ENCODE data around the gene ZC3H13.

Gene ZC3H13

DNA sequence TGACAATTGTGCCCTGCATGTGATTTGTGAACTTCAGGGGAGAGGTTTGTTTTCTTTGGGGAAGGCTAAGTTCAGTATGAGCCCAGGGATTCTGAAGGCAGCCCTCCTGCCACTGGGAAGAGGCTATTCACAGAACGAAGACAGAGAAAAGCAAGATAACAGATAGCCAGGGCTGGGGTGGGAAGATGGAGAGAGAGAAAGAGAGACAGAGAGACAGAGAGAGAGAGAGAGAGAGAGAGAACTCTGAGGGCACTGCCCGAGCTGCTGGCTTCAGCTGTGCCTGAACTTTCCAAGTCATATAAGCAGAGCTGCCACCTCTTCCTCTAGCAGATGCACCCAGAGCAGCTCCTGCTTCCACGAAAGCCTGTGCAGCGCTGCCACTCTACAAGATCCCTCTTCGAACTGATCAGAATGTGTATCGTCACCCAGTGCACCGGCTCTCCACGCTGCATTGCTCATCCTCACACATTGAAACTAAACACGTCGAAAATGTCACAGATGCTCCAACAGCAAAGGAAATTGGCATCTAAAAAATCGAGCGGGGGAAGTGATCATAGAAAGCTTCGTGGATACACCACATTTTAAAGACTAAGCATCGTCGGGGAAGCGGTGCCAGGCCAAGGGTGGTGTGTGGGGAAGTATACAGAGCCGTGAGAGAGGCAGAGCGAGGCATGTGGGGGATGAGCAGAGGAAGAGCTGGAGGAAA, 119.2 kb downstream of the ZC3H13 start:
- no peaks in the 10 kb centered on the region for H3K9me2 ChIP-seq (replicated peaks; ENCODE audit: low read depth, low read length)
- H4K20me1 ChIP-seq (ENCODE audit: insufficient read depth, low read length, poor library complexity, severe bottlenecking), result no peaks in the 10 kb centered on the region
- no peaks in the 10 kb centered on the region for H3K27me3 ChIP-seq (ENCODE audit: insufficient read depth, low read length, poor library complexity, severe bottlenecking)
- no peak for TF ChIP-seq EZH2phosphoT487 (IDR thresholded peaks at IDR 0.05; ENCODE audit: borderline replicate concordance)
- no peak for TF ChIP-seq CTCF (conservative IDR thresholded peaks at IDR 0.05; ENCODE audit: low read length)
- no peak overlapping the region for H3K4me3 ChIP-seq (ENCODE audit: low read length, poor library complexity, severe bottlenecking)
- H3K4me1 ChIP-seq (ENCODE audit: insufficient read depth, low read length, poor library complexity, severe bottlenecking), result peaks cover 2% of the 10 kb centered on the region
- no peak overlapping the region for H3K9ac ChIP-seq (ENCODE audit: low read depth, low read length, poor library complexity, severe bottlenecking)
- H3K79me2 ChIP-seq (ENCODE audit: insufficient read depth, low read length), result no peaks in the 10 kb centered on the region
- no peak overlapping the region for H3K4me2 ChIP-seq (ENCODE audit: low read depth, low read length, poor library complexity, severe bottlenecking)
- H3K36me3 ChIP-seq (ENCODE audit: insufficient read depth, low read length), result no peaks in the 10 kb centered on the region
- no peaks in the 10 kb centered on the region for H3K9me3 ChIP-seq (ENCODE audit: insufficient read depth, low read depth, low read length)
- H3F3A ChIP-seq (ENCODE audit: low read depth), result no peaks in the 10 kb centered on the region
- no peak overlapping the region for H2AFZ ChIP-seq (ENCODE audit: low read length)

- peaks cover 2% of the 10 kb centered on the region for H3K4me1 ChIP-seq (ENCODE audit: insufficient read depth, low read length, poor library complexity, severe bottlenecking)
- H3K4me3 ChIP-seq (ENCODE audit: low read length, poor library complexity, severe bottlenecking), result no peak overlapping the region
- H3K79me2 ChIP-seq (ENCODE audit: insufficient read depth, low read length), result no peaks in the 10 kb centered on the region
- H3K9me2 ChIP-seq (replicated peaks; ENCODE audit: low read depth, low read length), result no peaks in the 10 kb centered on the region
- H4K20me1 ChIP-seq (ENCODE audit: insufficient read depth, low read length, poor library complexity, severe bottlenecking), result no peaks in the 10 kb centered on the region
- no peaks in the 10 kb centered on the region for H3K36me3 ChIP-seq (ENCODE audit: insufficient read depth, low read length)
- H2AFZ ChIP-seq (ENCODE audit: low read length), result no peak overlapping the region
- TF ChIP-seq CTCF (conservative IDR thresholded peaks at IDR 0.05; ENCODE audit: low read length) (no peak), EZH2phosphoT487 (IDR thresholded peaks at IDR 0.05; ENCODE audit: borderline replicate concordance) (no peak)
- no peaks in the 10 kb centered on the region for H3K27me3 ChIP-seq (ENCODE audit: insufficient read depth, low read length, poor library complexity, severe bottlenecking)
- H3K4me2 ChIP-seq (ENCODE audit: low read depth, low read length, poor library complexity, severe bottlenecking), result no peak overlapping the region
- no peak overlapping the region for H3K9ac ChIP-seq (ENCODE audit: low read depth, low read length, poor library complexity, severe bottlenecking)
- H3K9me3 ChIP-seq (ENCODE audit: insufficient read depth, low read depth, low read length), result no peaks in the 10 kb centered on the region
- no peaks in the 10 kb centered on the region for H3F3A ChIP-seq (ENCODE audit: low read depth)
These were observed 119.9 kb downstream of the ZC3H13 start for GRCh38 chr13:45932676-45933075.

GRCh38 chr13:45932172-45932571, 120.4 kb downstream of the ZC3H13 start:
- Histone ChIP-seq H3K79me2 (ENCODE audit: insufficient read depth, low read length) (no peaks in the 10 kb centered on the region), H4K20me1 (ENCODE audit: insufficient read depth, low read length, poor library complexity, severe bottlenecking) (no peaks in the 10 kb centered on the region)
- TF ChIP-seq EZH2phosphoT487 (IDR thresholded peaks at IDR 0.05; ENCODE audit: borderline replicate concordance) (no peak), CTCF (conservative IDR thresholded peaks at IDR 0.05; ENCODE audit: low read length) (no peak)

More at GRCh38 chr13:45932172-45932571, 120.4 kb downstream of the ZC3H13 start:
- no peak overlapping the region for H3K9ac ChIP-seq (ENCODE audit: low read depth, low read length, poor library complexity, severe bottlenecking)
- no peaks in the 10 kb centered on the region for H3K9me2 ChIP-seq (replicated peaks; ENCODE audit: low read depth, low read length)
- H3F3A ChIP-seq (ENCODE audit: low read depth), result no peaks in the 10 kb centered on the region
- H3K36me3 ChIP-seq (ENCODE audit: insufficient read depth, low read length), result no peaks in the 10 kb centered on the region
- no peak overlapping the region for H3K4me3 ChIP-seq (ENCODE audit: low read length, poor library complexity, severe bottlenecking)
- no peaks in the 10 kb centered on the region for H3K27me3 ChIP-seq (ENCODE audit: insufficient read depth, low read length, poor library complexity, severe bottlenecking)
- H3K9me3 ChIP-seq (ENCODE audit: insufficient read depth, low read depth, low read length), result no peaks in the 10 kb centered on the region
- H3K4me2 ChIP-seq (ENCODE audit: low read depth, low read length, poor library complexity, severe bottlenecking), result no peak overlapping the region
- H3K4me1 ChIP-seq (ENCODE audit: insufficient read depth, low read length, poor library complexity, severe bottlenecking), result peaks cover 2% of the 10 kb centered on the region
- no peak overlapping the region for H2AFZ ChIP-seq (ENCODE audit: low read length)

Data from Loucy (cell line).